BJ (cell line): ENCODE data around the gene SWAP70. TPM values are rescaled to one million over a fixed set of nuclear protein-coding genes. Genes with fewer than 3 reads are reported as not detected.

ENCODE experiments used
- CTCF ChIA-PET: fragments of 350-600 bp; formaldehyde crosslinking; extraction: SDS; loops from one replicate; lab custom pipeline; 2021; ENCODE audit warnings: antibody characterized with exemption, inconsistent platforms; lab: Yijun Ruan, JAX
- POLR2A ChIA-PET: fragments of 300-600 bp; sonication (Branson Sonifier 250); formaldehyde crosslinking; extraction: SDS; loops from one replicate; lab custom pipeline; 2021; ENCODE audit warnings: antibody characterized with exemption; lab: Charles Lee
- DNase-seq: peaks from one replicate; pipeline ENCODE4 v3.0.0-alpha.2; 2011; ENCODE audit warnings: low read depth
- H3K27me3 ChIP-seq: 2 replicates; pipeline ENCODE4 v1.6.0; 2011; ENCODE audit warnings: low read length; ENCODE audit not compliant: control insufficient read depth, insufficient read depth
- H3K36me3 ChIP-seq: 2 replicates; pipeline ENCODE4 v1.5.1; 2011; ENCODE audit warnings: low read length; ENCODE audit not compliant: control insufficient read depth, insufficient read depth
- H3K4me3 ChIP-seq: 2 replicates; pipeline ENCODE4 v1.5.1; 2011; ENCODE audit warnings: low read depth, mild to moderate bottlenecking, control low read depth, low read length
- polyA plus RNA-seq: library from polyadenylated mRNA; depleted of rRNA; stranded (reverse); fragments of >200 nt; gene quantifications from 2 replicates; pipeline ENCODE4 v1.2.3, GENCODE V29; 2011
- TF ChIP-seq, protein P1 (sequence below): IDR thresholded peaks from 2 replicates; pipeline ENCODE4 v1.5.1; 2011; ENCODE audit warnings: low read depth, mild to moderate bottlenecking, control low read depth, inconsistent platforms, low read length, moderate library complexity; ENCODE audit not compliant: insufficient read depth

SWAP70 gene
- polyA plus RNA-seq, 1 experiment: 16.6 TPM

DNA sequence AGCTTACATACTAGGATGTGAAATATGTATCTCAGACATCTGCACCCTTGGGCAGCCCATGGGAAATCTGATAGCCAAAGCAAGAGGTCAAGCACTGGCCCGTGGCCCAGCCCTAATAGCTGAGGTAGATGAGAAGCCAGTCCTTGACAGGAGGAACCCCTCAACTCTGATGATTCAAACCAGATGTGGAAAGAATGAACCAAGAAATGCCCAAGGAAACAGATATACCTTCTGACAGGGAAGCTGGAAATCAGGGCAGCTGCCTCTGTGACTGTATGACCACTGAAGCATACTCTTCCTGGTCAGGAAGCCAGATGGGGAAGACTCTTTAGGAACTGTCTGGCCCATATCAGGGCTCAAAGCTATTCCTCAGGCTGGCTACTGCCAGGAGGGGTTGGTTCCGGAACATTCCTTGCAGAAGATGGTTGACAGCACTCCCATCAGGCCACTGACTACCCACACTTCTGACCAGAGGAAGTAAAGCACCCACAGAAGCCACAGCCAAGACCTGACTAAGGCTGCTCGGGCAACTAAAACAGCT lies 124.2 kb downstream of the SWAP70 start:
- Histone ChIP-seq H3K36me3 (peaks cover 8% of the 10 kb centered on the region), H3K4me3 (no peak overlapping the region), H3K27me3 (no peaks in the 10 kb centered on the region)
- DNase-seq: peak; percentile 70
- CTCF ChIA-PET: interaction anchor here (0.6 to 1.9 kb wide), 6 partner anchors 10 to 871 kb away, joined by 3 to 9 read pairs (median 4); partner anchors contain the start of gene ADM
- TF ChIP-seq, protein P1, sequence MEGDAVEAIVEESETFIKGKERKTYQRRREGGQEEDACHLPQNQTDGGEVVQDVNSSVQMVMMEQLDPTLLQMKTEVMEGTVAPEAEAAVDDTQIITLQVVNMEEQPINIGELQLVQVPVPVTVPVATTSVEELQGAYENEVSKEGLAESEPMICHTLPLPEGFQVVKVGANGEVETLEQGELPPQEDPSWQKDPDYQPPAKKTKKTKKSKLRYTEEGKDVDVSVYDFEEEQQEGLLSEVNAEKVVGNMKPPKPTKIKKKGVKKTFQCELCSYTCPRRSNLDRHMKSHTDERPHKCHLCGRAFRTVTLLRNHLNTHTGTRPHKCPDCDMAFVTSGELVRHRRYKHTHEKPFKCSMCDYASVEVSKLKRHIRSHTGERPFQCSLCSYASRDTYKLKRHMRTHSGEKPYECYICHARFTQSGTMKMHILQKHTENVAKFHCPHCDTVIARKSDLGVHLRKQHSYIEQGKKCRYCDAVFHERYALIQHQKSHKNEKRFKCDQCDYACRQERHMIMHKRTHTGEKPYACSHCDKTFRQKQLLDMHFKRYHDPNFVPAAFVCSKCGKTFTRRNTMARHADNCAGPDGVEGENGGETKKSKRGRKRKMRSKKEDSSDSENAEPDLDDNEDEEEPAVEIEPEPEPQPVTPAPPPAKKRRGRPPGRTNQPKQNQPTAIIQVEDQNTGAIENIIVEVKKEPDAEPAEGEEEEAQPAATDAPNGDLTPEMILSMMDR: no peak
- POLR2A ChIA-PET: interaction anchor here (0.6 to 2.0 kb wide), 11 partner anchors 9 to 521 kb away, joined by 3 to 11 read pairs (median 5); partner anchors contain the start of gene ADM

DNA sequence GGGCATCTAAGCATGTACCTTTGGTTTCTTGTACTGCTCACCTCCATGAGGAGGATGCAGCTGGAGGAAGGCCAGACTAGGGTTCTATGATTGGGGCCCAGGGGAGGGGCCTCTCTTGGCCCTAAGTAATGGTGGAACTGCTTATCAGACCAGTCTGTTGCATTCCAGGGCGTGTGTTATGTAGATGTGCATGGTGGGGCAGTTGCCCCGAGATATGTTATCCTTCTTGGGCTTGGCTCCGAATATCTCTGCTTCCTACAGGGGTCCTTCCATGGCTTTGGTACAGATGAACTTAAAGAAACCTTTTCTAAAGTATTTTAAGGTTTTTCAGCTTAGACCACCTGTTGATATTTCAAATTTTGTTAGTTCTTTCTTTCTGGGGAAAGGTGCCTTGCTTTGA lies 126.0 kb downstream of the SWAP70 start:
- DNase-seq: no peak
- ChIA-PET POLR2A (no interaction called here), CTCF (interaction anchor here (0.7 to 1.3 kb wide), 2 partner anchors 13 to 26 kb away, joined by 3 read pairs; no protein-coding TSS in a partner anchor)
- TF ChIP-seq, protein P1: no peak
- Histone ChIP-seq H3K27me3 (no peaks in the 10 kb centered on the region), H3K4me3 (no peak overlapping the region), H3K36me3 (peaks cover 8% of the 10 kb centered on the region)

DNA sequence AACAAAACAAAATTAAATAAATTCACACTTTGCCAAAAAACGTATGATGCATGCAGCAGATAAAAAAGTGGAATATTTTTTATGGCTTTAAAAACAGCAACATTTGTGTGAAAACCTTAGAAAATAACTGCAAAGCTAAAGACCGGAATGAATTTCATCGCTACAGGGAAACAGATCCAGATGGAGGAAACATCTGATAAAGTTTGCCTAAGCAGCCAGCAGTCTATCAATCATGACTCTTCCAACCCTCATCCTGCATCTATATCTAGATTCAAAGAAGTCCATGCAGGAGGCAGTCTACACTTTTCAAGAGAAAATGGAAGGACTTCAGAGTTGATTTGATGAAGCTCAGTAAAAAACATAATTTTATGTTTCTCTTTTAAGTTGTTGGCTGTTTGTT lies 126.8 kb downstream of the SWAP70 start:
- Histone ChIP-seq H3K27me3 (no peaks in the 10 kb centered on the region), H3K4me3 (no peak overlapping the region), H3K36me3 (peaks cover 7% of the 10 kb centered on the region)
- no peak for DNase-seq
- ChIA-PET POLR2A (interaction anchor here (1.0 kb wide), 1 partner anchor 31 kb away, joined by 5 read pairs; no protein-coding TSS in a partner anchor), CTCF (interaction anchor here (1.3 kb wide), 1 partner anchor 27 kb away, joined by 3 read pairs; no protein-coding TSS in a partner anchor)
- TF ChIP-seq, protein P1: no peak

DNA sequence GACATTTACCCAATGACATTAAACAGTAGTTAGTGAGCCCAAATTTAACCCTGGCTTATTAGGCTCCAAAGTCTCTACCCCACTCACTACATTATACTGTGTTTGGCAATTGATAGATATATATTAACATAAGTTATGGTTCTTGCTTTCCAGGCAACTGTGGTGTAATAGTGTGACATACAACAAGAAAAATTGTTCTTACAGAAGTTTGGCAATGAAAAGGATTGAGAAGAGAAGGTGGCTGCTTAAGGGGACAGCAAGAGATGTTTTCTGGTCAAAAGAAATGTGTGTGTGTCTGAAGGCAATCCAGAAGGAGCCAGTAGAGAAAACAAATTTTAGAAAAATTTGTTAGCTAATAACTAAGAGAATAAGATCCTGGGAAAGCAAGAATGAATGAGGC lies 132.4 kb downstream of the SWAP70 start:
- H3K4me3 ChIP-seq: no peak overlapping the region
- peaks cover 7% of the 10 kb centered on the region for H3K36me3 ChIP-seq
- TF ChIP-seq, protein P1: no peak
- ChIA-PET CTCF (interaction anchor here (0.8 kb wide), 1 partner anchor 176 kb away, joined by 3 read pairs; no protein-coding TSS in a partner anchor), POLR2A (no interaction called here)
- DNase-seq: no peak
- no peaks in the 10 kb centered on the region for H3K27me3 ChIP-seq

DNA sequence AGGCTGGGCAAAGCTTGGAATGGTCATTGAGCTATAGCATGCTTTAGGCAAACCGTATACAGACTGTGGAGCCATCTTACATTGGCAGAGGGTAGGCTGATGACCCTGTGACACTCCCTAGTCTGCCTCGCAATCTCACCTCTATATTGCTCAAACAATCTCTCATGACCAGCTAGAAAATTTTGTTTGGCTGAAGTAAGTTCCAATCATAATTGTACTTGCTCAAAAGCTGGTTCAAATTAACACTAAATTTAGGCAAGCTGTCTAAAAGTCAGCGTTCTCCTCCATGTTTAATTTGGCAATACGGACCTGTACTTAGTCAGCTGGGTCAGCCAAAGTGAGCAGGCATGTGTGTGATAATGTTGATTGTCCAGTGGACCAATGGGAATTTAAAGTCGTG lies 133.0 kb downstream of the SWAP70 start:
- no peak overlapping the region for H3K4me3 ChIP-seq
- H3K36me3 ChIP-seq: peaks cover 7% of the 10 kb centered on the region
- CTCF ChIA-PET: interaction anchor here (0.7 to 0.8 kb wide), 2 partner anchors 36 to 176 kb away, joined by 3 read pairs; no protein-coding TSS in a partner anchor
- no peaks in the 10 kb centered on the region for H3K27me3 ChIP-seq
- DNase-seq: no peak
- POLR2A ChIA-PET: interaction anchor here (0.7 kb wide), 1 partner anchor 9 kb away, joined by 5 read pairs; no protein-coding TSS in a partner anchor
- TF ChIP-seq, protein P1: no peak
